Endothelial cell of umbilical vein (primary cell): ENCODE measurements around the gene AKR7A2. TPM values are rescaled to one million over a fixed set of nuclear protein-coding genes. Genes with fewer than 3 reads are reported as not detected.

Experiments
- BruUV-seq: library from RNA; stranded (reverse); fragments of 400-500 nt; replicated peaks from 2 replicates; lab custom pipeline; 2021; lab: Mats Ljungman, UMichigan
- CTCF ChIA-PET: fragments of 300-600, 350-600 bp; sonication (Branson Sonifier 250); formaldehyde crosslinking; loops from one replicate; lab custom pipeline; 2021; ENCODE audit warnings: antibody characterized with exemption, inconsistent platforms; lab: Charles Lee
- POLR2A ChIA-PET: fragments of 300-600, 350-600 bp; sonication (Branson Sonifier 250); formaldehyde crosslinking; loops from one replicate; lab custom pipeline; 2021; ENCODE audit warnings: antibody characterized with exemption, inconsistent platforms; lab: Charles Lee
- DNase-seq: peaks from one replicate; pipeline ENCODE4 v3.0.0-alpha.2; 2011; ENCODE audit warnings: low read depth, low spot score
- FAIRE-seq: peaks from 2 replicates; lab custom pipeline; 2011; peaks lifted over from hg19 to GRCh38; lab: Jason Lieb, UNC
- H2AFZ ChIP-seq: 2 replicates; pipeline ENCODE4 v1.6.0; 2012; ENCODE audit warnings: low read depth, low read length, control low read depth, inconsistent platforms
- H3K27ac ChIP-seq: 2 replicates; pipeline ENCODE4 v1.5.1; 2011; ENCODE audit warnings: low read depth, mild to moderate bottlenecking, control low read depth, low read length, moderate library complexity; ENCODE audit not compliant: insufficient read depth
- H3K27me3 ChIP-seq, 2 experiments: 2 replicates each; pipeline versions ENCODE4 v1.6.0 to v1.6.1; 2011; ENCODE audit warnings: low read length in 2 of 2, mixed read lengths in 1 of 2; ENCODE audit not compliant: control insufficient read depth in 2 of 2, insufficient read depth in 2 of 2
- H3K36me3 ChIP-seq, 2 experiments: 2 replicates in 1 of 2; 3 replicates in 1 of 2; pipeline ENCODE4 v1.5.1; 2011; ENCODE audit warnings: low read length in 2 of 2, mild to moderate bottlenecking in 1 of 2, moderate library complexity in 1 of 2; ENCODE audit not compliant: control insufficient read depth in 2 of 2, insufficient read depth in 2 of 2; ENCODE audit errors: extremely low read depth in 1 of 2
- H3K4me1 ChIP-seq: 3 replicates; pipeline ENCODE4 v1.5.1; 2011; ENCODE audit warnings: mild to moderate bottlenecking, low read length; ENCODE audit not compliant: control insufficient read depth, insufficient read depth; ENCODE audit errors: extremely low read depth
- H3K4me2 ChIP-seq: 2 replicates; pipeline ENCODE4 v1.6.1; 2011; ENCODE audit warnings: low read length, control low read depth, mixed read lengths; ENCODE audit not compliant: insufficient read depth
- H3K4me3 ChIP-seq, 3 experiments: fragments of 200-600 bp in 1 of 3; sonication (generic), shearing (Covaris generic) in 1 of 3; replicated peaks in 1 of 3; 2 replicates each; pipeline ENCODE4 v1.5.1; 2011 to 2016; ENCODE audit warnings: control low read depth in 3 of 3, low read length in 3 of 3, mild to moderate bottlenecking in 2 of 3, inconsistent platforms in 1 of 3, low read depth in 1 of 3, moderate library complexity in 1 of 3; ENCODE audit not compliant: insufficient read depth in 1 of 3
- H3K79me2 ChIP-seq: 2 replicates; pipeline ENCODE4 v1.6.0; 2012; ENCODE audit warnings: low read length, inconsistent platforms; ENCODE audit not compliant: control insufficient read depth, insufficient read depth
- H3K9ac ChIP-seq: replicated peaks from 2 replicates; pipeline ENCODE3; 2011; ENCODE audit warnings: low read length, control low read depth; ENCODE audit not compliant: insufficient read depth; ENCODE audit errors: extremely low read depth
- H3K9me1 ChIP-seq: replicated peaks from 3 replicates; pipeline ENCODE4 v1.6.0; 2011; ENCODE audit warnings: mild to moderate bottlenecking, low read length; ENCODE audit not compliant: control insufficient read depth, insufficient read depth; ENCODE audit errors: extremely low read depth
- H3K9me3 ChIP-seq: replicated peaks from 2 replicates; pipeline ENCODE4 v1.5.1; 2012; ENCODE audit warnings: low read length, inconsistent platforms; ENCODE audit not compliant: control insufficient read depth, insufficient read depth
- H4K20me1 ChIP-seq: replicated peaks from 2 replicates; pipeline ENCODE3; 2011; ENCODE audit warnings: mild to moderate bottlenecking, low read length; ENCODE audit not compliant: control insufficient read depth, insufficient read depth; ENCODE audit errors: extremely low read depth
- JUN ChIP-seq: IDR thresholded peaks from 2 replicates; pipeline ENCODE4 v1.6.1; 2011; ENCODE audit warnings: borderline replicate concordance, low read depth; ENCODE audit not compliant: insufficient read length, insufficient read depth
- POLR2A ChIP-seq: IDR thresholded peaks from 2 replicates; pipeline ENCODE4 v1.6.1; 2012; ENCODE audit warnings: low read depth, mild to moderate bottlenecking, control low read depth, low read length
- POLR2AphosphoS5 ChIP-seq: IDR thresholded peaks from 2 replicates; pipeline ENCODE4 v1.6.1; 2012; ENCODE audit warnings: low read depth, mild to moderate bottlenecking, control low read depth, low read length, moderate library complexity; ENCODE audit not compliant: insufficient read depth
- dilution Hi-C: fragments of 300-500 bp; cut with MboI; formaldehyde crosslinking; loops from one replicate; pipeline ENCODE4 v1.15.0; 2019; ENCODE audit warnings: low sequenced_read_pairs; ENCODE audit not compliant: extremely low pct_ligation_motif_present
- intact Hi-C: fragments of 100-400 bp; cut with micrococcal nuclease; formaldehyde crosslinking; loops from one replicate; pipeline ENCODE4 v1.10.0; 2022
- polyA plus RNA-seq, 4 experiments: library from polyadenylated mRNA; depleted of rRNA in 3 of 4; stranded (reverse) in 3 of 4; unstranded in 1 of 4; fragments of >200 nt; gene quantifications; 2 replicates each; pipeline versions ENCODE4 v1.2.1 to v1.2.3, GENCODE V29; 2011 to 2012; ENCODE audit warnings: missing spikeins in 1 of 4
- total RNA-seq: library from RNA; stranded (reverse); gene quantifications from 2 replicates; pipeline ENCODE4 v1.2.3, GENCODE V29; 2021
- TF ChIP-seq, protein P1 (sequence below), 2 donors: IDR thresholded peaks; 1 replicate in 1 of 2; 2 replicates in 1 of 2; pipeline ENCODE4 v1.5.1; 2011; ENCODE audit warnings: low read length in 2 of 2, mild to moderate bottlenecking in 2 of 2, moderate library complexity in 2 of 2, control low read depth in 1 of 2, inconsistent platforms in 1 of 2, low read depth in 1 of 2; ENCODE audit not compliant: insufficient read depth in 1 of 2; ENCODE audit errors: extremely low read depth in 1 of 2
- TF ChIP-seq, protein P2 (sequence below): IDR thresholded peaks from 2 replicates; pipeline ENCODE4 v1.6.1; 2011; ENCODE audit not compliant: insufficient read depth, insufficient read length

Gene AKR7A2
- total and polyA plus RNA-seq, 2 donors (not counting 3 experiments of a cell fraction or from before 2014, with no cell fraction given) = 48.0 to 70.7 TPM

DNA sequence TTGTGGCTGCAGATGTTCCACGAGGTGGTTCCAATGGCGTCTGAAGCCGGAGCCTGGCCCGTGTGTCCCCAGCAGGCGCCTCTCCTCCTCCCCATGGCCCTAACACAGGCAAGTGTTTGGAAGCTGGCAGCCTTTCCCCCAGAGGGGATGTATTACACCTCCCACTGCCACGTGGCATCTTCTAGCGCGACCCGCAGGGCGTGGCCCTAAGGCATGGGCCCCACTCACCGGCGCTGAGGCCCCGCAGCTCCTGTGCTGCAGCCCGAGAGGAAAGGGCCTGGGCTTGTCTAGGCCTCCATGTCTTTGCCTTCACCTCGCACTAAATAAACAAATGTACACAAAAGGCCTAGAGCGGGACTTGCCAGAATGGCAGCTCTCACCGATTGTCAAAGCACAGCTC, 38.1 kb upstream of the AKR7A2 start:
- no peaks in the 10 kb centered on the region for H3K4me1 ChIP-seq
- H3K27ac ChIP-seq = no peak overlapping the region
- CTCF ChIA-PET = interaction anchor here (10.6 kb wide), 1 partner anchor 303 kb away, joined by 99 read pairs; no protein-coding TSS in a partner anchor
- dilution Hi-C loops = no loop called here
- no peak overlapping the region for H3K4me3 ChIP-seq
- H3K9me3 ChIP-seq = no peaks in the 10 kb centered on the region
- FAIRE-seq (no peak), DNase-seq (no peak)
- TF ChIP-seq POLR2A = no peak
- TF ChIP-seq, protein P1, sequence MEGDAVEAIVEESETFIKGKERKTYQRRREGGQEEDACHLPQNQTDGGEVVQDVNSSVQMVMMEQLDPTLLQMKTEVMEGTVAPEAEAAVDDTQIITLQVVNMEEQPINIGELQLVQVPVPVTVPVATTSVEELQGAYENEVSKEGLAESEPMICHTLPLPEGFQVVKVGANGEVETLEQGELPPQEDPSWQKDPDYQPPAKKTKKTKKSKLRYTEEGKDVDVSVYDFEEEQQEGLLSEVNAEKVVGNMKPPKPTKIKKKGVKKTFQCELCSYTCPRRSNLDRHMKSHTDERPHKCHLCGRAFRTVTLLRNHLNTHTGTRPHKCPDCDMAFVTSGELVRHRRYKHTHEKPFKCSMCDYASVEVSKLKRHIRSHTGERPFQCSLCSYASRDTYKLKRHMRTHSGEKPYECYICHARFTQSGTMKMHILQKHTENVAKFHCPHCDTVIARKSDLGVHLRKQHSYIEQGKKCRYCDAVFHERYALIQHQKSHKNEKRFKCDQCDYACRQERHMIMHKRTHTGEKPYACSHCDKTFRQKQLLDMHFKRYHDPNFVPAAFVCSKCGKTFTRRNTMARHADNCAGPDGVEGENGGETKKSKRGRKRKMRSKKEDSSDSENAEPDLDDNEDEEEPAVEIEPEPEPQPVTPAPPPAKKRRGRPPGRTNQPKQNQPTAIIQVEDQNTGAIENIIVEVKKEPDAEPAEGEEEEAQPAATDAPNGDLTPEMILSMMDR (IDR thresholded peaks at IDR 0.05; ENCODE audit: extremely low read depth in 1 of 2, insufficient read depth in 1 of 2, low read depth in 1 of 2, low read length in 2 of 2) = no peak
- no peak for TF ChIP-seq POLR2AphosphoS5
- TF ChIP-seq JUN = no peak
- TF ChIP-seq, protein P2, sequence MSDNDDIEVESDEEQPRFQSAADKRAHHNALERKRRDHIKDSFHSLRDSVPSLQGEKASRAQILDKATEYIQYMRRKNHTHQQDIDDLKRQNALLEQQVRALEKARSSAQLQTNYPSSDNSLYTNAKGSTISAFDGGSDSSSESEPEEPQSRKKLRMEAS = no peak
- H3K36me3 ChIP-seq = peaks cover 4 to 42% of the 10 kb centered on the region in 2 experiments
- H3K4me2 ChIP-seq = no peak overlapping the region
- no peaks in the 10 kb centered on the region for H3K79me2 ChIP-seq
- no peak overlapping the region for H2AFZ ChIP-seq
- intact Hi-C loops = no loop called here
- POLR2A ChIA-PET = no interaction called here
- no TSS peak for BruUV-seq
- no peaks in the 10 kb centered on the region for H3K9me1 ChIP-seq
- H4K20me1 ChIP-seq = no peaks in the 10 kb centered on the region
- H3K9ac ChIP-seq = no peak overlapping the region
- no peaks in the 10 kb centered on the region for H3K27me3 ChIP-seq
